ENCODE measurements around the gene PRB2. TPM values are rescaled to one million over a fixed set of nuclear protein-coding genes. Genes with fewer than 3 reads are reported as not detected.
"Not testable (repeated sequence)": the region's sequence is repeated elsewhere in the genome, so short reads cannot be mapped to it uniquely, and the experiment has no call there.

Gene PRB2
- total RNA-seq: not detected
- not detected for polyA plus RNA-seq
- long read RNA-seq, donor 1: 0 reads
- long read RNA-seq, donor 2: 0 reads
- long read RNA-seq, donor 3: 0 reads

- intact Hi-C loops (cut with DNase I); H3K27me3 ChIP-seq: not testable (repeated sequence)
- WGBS, 3 donors: no CpG with 5 or more reads among the region's 1 CpG
These were observed at the start of gene PRB2 for GRCh38 chr12:11395467-11395866. PRB2 (minus strand) TSS chr12:11395567; CDS start chr12:11395529, 38 bp downstream.

DNA sequence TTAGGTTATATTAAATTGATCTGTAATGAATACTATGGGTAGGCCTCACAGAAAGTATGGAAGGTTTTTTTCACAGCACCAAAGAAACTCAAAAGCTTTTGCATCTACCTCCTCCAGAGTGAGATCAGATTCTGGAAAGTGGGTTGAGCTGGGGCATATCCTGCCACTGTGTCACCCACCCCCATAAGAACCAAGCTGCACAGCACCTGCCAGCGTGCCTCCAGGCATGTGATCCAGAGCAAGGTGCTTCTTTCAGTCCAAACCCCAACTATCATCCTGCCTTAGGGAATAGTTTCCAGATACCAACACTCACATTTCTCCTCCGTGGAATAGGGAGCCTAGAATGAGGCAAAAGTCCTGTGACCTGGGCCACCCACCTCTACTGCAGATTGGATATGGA lies 42.6 kb upstream of the PRB2 start:
- no peak overlapping the region for H3K4me3 ChIP-seq
- no peak for DNase-seq
- no peaks in the 10 kb centered on the region for H3K4me1 ChIP-seq (ENCODE audit: insufficient read depth)
- H3K9me3 ChIP-seq: no peaks in the 10 kb centered on the region
- 68 to 82% (median 81%) methylated on average over 2 of the region's 2 CpGs for WGBS, 3 donors
- H3K27ac ChIP-seq: no peak overlapping the region
- no peaks in the 10 kb centered on the region for H3K27me3 ChIP-seq
- TF ChIP-seq POLR2A (IDR thresholded peaks at IDR 0.05) (no peak), EP300 (IDR thresholded peaks at IDR 0.05) (no peak)
- TF ChIP-seq, protein P1, sequence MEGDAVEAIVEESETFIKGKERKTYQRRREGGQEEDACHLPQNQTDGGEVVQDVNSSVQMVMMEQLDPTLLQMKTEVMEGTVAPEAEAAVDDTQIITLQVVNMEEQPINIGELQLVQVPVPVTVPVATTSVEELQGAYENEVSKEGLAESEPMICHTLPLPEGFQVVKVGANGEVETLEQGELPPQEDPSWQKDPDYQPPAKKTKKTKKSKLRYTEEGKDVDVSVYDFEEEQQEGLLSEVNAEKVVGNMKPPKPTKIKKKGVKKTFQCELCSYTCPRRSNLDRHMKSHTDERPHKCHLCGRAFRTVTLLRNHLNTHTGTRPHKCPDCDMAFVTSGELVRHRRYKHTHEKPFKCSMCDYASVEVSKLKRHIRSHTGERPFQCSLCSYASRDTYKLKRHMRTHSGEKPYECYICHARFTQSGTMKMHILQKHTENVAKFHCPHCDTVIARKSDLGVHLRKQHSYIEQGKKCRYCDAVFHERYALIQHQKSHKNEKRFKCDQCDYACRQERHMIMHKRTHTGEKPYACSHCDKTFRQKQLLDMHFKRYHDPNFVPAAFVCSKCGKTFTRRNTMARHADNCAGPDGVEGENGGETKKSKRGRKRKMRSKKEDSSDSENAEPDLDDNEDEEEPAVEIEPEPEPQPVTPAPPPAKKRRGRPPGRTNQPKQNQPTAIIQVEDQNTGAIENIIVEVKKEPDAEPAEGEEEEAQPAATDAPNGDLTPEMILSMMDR (IDR thresholded peaks at IDR 0.05): no peak
- no peaks in the 10 kb centered on the region for H3K36me3 ChIP-seq
- intact Hi-C loops (cut with DNase I): no loop called here

More at GRCh38 chr12:11395467-11395866, at the start of gene PRB2:
- DNase-seq; H3K9me3 ChIP-seq; H3K4me1 ChIP-seq (ENCODE audit: insufficient read depth); H3K4me3 ChIP-seq; H3K27ac ChIP-seq; H3K36me3 ChIP-seq: not testable (repeated sequence)

- Histone ChIP-seq H3K4me1 (ENCODE audit: insufficient read depth) (no peaks in the 10 kb centered on the region), H3K27ac (no peak overlapping the region), H3K4me3 (no peak overlapping the region), H3K27me3 (no peaks in the 10 kb centered on the region), H3K9me3 (no peaks in the 10 kb centered on the region), H3K36me3 (no peaks in the 10 kb centered on the region)
- no peak for DNase-seq
- 42 to 54% (median 48%) methylated on average over 4 of the region's 4 CpGs for WGBS, 3 donors
- no peak for TF ChIP-seq EP300 (IDR thresholded peaks at IDR 0.05)
- no peak for TF ChIP-seq POLR2A (IDR thresholded peaks at IDR 0.05)
- TF ChIP-seq, protein P1 (IDR thresholded peaks at IDR 0.05): no peak
- intact Hi-C loops (cut with DNase I): no loop called here
These were observed 38.3 kb upstream of the PRB2 start for GRCh38 chr12:11433664-11434063.

DNA sequence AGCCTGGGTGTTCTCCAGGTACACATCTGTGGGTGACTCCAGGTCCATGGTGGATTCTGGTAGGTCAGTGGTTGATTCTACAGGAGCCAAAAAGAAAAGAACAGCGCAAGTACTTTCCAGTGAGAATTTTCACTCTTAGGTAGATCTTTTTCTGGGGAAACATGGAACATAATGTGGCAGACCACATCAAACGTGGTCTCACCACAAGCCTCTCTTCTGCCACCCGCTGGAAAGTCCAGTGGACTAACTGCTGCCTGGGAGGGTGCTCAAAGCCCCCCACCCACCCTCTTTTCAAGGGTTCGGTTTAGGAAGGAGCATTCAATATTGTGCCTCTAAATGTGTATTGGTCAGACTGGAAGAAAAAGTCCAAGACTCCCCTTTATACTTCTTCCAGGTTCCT lies 36.1 kb upstream of the PRB2 start:
- Histone ChIP-seq H3K27ac (no peak overlapping the region), H3K4me3 (no peak overlapping the region), H3K9me3 (no peaks in the 10 kb centered on the region), H3K27me3 (no peaks in the 10 kb centered on the region), H3K4me1 (ENCODE audit: insufficient read depth) (no peaks in the 10 kb centered on the region), H3K36me3 (no peaks in the 10 kb centered on the region)
- WGBS, 3 donors: 80 to 84% (median 83%) methylated on average over 4 of the region's 4 CpGs
- intact Hi-C loops (cut with DNase I): no loop called here
- no peak for DNase-seq
- TF ChIP-seq EP300 (IDR thresholded peaks at IDR 0.05) (no peak), POLR2A (IDR thresholded peaks at IDR 0.05) (no peak)
- TF ChIP-seq, protein P1 (IDR thresholded peaks at IDR 0.05): no peak

DNA sequence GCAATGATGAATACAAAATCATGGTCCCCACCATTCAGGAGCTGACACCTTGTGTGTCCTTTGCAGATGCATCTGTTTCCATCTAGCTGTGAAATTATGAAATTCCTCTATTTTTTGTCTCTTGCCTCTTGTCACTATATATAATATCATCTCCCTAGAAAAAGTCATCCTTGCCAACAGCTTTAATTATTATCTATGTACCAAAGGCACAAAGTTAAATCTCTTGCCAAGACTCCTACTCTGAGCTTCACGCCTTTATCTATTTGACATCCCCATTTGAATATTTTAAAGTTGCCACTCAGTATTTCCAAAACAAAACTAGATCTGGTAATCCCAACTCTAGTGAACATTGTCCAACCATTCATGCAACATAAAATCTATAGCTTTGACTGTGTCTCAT lies 32.0 kb upstream of the PRB2 start:
- 70 to 80% (median 72%) methylated on average over 1 of the region's 1 CpG for WGBS, 3 donors
- intact Hi-C loops (cut with DNase I): no loop called here

More for the DNA sequence above, 32.0 kb upstream of the PRB2 start:
- no peaks in the 10 kb centered on the region for H3K36me3 ChIP-seq
- H3K9me3 ChIP-seq: no peaks in the 10 kb centered on the region
- TF ChIP-seq POLR2A (IDR thresholded peaks at IDR 0.05) (no peak), EP300 (IDR thresholded peaks at IDR 0.05) (no peak)
- TF ChIP-seq, protein P1 (IDR thresholded peaks at IDR 0.05): no peak
- DNase-seq: no peak
- no peak overlapping the region for H3K4me3 ChIP-seq
- no peak overlapping the region for H3K27ac ChIP-seq
- no peaks in the 10 kb centered on the region for H3K4me1 ChIP-seq (ENCODE audit: insufficient read depth)
- no peaks in the 10 kb centered on the region for H3K27me3 ChIP-seq
